Superior temporal gyrus (tissue), 1 donor: ENCODE data around the gene DUSP7.
A peak's percentile ranks its signal among the peaks of the same experiment; 100 is the strongest.
"Not testable (repeated sequence)": the region's sequence is repeated elsewhere in the genome, so short reads cannot be mapped to it uniquely, and the experiment has no call there.

ENCODE experiments used
- DNase-seq: peaks from one replicate; pipeline ENCODE4 v3.0.0-alpha.2; 2016; ENCODE audit errors: extremely low spot score

DUSP7 gene

GRCh38 chr3:52049503-52049902, 6.9 kb downstream of the DUSP7 start:
- DNase-seq: no peak

GRCh38 chr3:52047295-52047960, 8.9 kb downstream of the DUSP7 start:
- peak; percentile 89 for DNase-seq

DNA sequence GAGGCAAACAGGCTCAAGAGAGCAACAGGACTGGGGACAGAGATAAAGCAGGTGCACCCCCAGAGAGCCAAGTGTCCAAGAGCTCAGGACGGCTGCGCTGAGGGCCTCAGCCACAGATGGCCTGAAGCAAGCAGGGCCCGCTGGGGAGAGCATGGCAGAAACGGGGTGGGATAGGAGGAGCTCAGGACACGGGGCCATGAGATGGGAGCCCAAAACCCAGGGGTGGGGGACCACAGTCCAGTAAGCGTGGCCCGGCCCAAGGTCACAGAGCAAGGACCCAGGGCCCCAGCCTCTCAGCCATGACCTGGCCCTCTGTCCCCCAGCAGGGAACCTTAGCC, 9.5 kb downstream of the DUSP7 start:
- DNase-seq: no peak

DNA sequence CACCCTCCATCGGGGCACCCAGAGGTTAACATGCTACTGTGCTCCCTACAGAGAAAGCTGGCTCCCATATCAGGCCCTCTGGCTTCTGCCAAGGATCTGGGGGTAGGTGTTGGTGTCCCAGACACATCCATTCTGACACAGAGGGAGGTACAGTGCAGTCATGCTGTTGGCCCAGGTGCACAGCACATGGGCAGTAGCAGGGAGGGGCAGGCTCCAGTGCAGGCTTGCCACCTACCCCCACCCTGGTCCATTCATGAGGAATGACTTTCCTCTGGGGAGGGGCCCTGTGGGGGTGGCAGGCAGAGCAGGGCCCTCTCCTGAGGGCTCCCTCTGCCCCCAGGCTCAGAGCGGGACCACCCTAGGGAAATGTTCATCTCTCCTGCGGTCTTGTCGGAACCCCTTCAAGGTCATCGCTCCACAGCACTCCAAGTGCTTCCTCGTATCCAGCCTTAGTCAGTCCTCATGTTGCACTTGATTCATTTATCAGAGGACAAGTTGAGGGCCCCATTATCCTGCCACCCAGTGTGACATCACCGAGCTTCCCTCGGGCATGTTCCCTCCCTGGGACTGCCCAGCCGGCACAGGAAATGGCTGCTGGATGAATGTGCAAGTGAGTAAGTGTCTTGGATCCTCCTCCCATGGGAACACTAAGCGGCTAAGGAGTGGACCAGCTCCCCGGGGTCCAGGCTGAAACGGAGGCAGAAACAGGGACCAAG, 10.0 kb downstream of the DUSP7 start:
- peak; percentile 74 for DNase-seq

GRCh38 chr3:52044869-52045619, 11.3 kb downstream of the DUSP7 start:
- DNase-seq: no peak

- DNase-seq: no peak
Observed at GRCh38 chr3:52043750-52044149, 12.6 kb downstream of the DUSP7 start.

DNA sequence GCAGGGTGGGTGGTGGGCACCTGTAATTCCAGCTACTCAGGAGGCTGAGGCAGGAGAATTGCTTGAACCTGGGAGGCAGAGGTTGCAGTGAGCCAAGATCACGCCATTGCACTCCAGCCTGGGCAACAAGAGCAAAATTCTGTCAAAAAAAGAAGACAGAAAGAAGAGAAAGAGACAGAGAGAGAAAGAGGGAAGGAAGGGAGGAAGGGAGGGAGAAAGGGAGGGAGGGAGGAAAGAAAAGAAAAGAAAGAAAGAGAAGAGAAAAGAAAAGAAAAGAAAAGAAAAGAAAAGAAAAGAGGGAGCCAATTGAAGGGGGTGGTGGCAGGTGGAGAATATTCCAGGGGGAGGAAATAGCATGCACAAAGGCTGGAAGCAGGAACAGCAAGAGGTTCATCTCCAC, 13.3 kb downstream of the DUSP7 start:
- not testable (repeated sequence) for DNase-seq

GRCh38 chr3:52041118-52041731, 15.1 kb downstream of the DUSP7 start:
- peak; percentile 89 for DNase-seq

GRCh38 chr3:52040600-52040999, 15.8 kb downstream of the DUSP7 start:
- DNase-seq: no peak

DNA sequence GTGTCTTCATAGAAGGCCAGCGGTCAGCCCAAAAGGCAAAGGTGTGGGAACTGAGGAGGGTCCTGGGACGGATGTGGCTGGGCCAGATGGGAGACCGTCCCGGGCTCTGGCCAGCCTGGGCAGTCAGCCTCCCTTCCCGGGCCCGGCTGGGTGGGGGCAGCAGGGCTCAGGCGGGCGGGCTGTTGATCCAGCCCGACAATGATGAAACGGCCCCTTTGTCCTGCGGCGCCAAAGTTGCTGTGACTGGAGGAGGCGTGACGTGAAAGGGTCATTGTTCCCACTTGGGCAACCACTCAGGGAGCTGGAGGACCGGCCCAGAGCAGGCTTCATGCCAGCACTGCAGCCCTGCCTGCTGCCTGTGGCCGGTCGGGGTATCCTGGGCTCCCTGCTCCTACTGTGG, 16.5 kb downstream of the DUSP7 start:
- DNase-seq: peak; percentile 99

DNA sequence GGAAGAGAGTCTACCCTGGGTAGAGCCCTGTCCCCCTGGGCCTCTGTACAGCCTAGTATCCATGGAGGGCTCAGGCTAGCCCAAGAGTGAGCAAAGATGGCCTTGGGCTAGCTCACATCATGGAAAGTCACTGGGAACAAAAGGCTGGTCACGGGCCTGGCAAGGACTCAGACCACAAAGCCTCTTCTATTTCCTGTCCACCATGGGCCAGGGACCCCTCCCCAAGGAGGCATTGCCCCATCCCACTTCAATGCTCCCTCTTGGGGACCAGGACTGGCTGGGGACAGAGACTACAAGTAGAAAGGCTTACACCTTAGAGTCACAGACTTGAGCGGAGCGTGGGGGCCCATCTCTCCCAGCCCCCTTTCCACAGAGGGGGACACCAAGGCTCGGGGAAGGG, 16.9 kb downstream of the DUSP7 start:
- DNase-seq: peak; percentile 70

GRCh38 chr3:52038227-52038626, 18.1 kb downstream of the DUSP7 start:
- DNase-seq: no peak

- no peak for DNase-seq
Observed at GRCh38 chr3:52037291-52037690, 19.1 kb downstream of the DUSP7 start.

- DNase-seq: no peak
Observed at GRCh38 chr3:52036829-52037228, 19.5 kb downstream of the DUSP7 start.

- no peak for DNase-seq
Observed at GRCh38 chr3:52036222-52036694, 20.1 kb downstream of the DUSP7 start.

GRCh38 chr3:52034651-52035050, 21.7 kb downstream of the DUSP7 start:
- DNase-seq: no peak

GRCh38 chr3:52034212-52034611, 22.2 kb downstream of the DUSP7 start:
- DNase-seq: no peak

DNA sequence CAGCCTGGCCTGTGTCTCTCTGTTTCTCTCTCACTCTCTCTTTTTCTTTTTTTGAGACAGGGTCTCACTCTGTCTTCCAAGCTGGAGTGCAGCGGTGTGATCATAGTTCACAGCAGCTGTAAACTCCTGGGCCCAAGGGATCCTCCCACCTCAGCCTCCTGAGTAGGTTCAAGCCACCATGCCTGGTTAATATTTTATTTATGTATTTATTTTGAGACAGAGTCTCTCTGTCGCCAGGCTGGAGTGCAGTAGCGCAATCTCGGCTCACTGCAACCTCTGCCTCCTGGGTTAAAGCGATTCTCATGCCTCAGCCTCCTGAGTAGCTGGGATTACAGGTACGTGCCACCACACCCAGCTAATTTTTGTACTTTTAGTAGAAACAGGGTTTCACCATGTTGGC, 22.6 kb downstream of the DUSP7 start:
- not testable (repeated sequence) for DNase-seq

DNA sequence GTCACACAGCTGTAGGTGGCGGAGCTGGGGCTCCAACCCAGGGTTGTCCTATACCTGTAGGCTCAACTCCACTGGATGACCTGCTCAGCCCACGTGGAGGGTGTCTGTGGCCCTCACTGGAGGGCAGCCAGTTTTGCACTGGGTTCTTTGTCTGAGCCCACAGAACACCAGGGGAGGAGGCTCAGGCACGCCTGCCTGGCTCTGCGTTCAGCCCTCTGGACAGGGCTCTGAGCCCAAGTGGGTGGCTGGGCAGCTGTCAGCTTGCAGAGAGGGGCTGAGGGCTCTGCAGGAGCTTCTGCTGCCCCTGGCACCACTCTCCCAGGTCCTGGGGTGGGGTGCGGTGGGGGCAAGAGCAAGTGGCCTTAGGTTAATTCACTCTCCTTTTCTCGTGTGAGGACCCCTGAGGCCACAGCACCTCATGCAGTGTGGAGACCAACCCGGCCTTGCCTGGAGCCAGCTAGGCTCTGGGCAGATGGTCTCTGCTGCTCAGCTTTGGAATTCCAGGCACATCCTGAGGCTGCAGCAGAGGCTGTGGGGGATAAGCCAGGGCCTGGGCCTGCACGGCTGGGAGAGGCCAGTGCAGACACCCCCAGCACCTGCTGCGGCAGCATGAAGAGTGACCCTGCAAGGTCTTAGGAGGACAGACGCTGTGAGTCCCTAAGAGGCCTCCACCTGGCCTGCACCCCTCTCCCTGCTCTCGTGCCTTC, 23.5 kb downstream of the DUSP7 start:
- DNase-seq: no peak

DNA sequence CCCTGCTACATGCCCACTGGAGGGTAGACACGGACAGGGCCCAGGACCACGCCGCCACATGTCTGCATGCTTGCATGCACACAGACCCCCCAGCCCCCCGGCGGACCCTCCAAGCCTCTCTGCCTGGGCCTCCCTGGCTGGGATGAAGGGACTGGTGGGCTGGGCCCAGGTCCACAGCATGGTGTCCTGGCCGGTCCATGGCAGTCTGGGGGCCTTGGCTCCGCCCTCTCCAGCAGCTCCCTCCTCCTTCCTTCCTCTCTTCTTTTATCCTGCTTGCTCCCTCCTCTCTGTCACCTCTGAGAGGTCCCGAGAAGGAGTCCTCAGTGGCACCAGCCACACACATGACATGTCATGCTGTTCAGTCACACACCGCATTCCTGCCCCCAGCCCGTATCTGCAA, 24.5 kb downstream of the DUSP7 start:
- DNase-seq: no peak

- no peak for DNase-seq
Observed at GRCh38 chr3:52030714-52031310, 25.6 kb downstream of the DUSP7 start.
